Left ventricle myocardium inferior (tissue), 1 donor: ENCODE results near the gene KCNAB2. TPM values are rescaled to one million over a fixed set of nuclear protein-coding genes. Genes with fewer than 3 reads are reported as not detected.
A peak's percentile ranks its signal among the peaks of the same experiment; 100 is the strongest.

ENCODE experiments used
- DNase-seq: peaks from one replicate; pipeline ENCODE4 v3.0.0-alpha.2; 2020
- H3K27ac ChIP-seq: fragments of 200-600 bp; replicated peaks from 2 replicates; pipeline ENCODE4 v1.8.0; 2021
- H3K27me3 ChIP-seq: fragments of 200-600 bp; 2 replicates; pipeline ENCODE4 v1.8.0; 2021; ENCODE audit warnings: low read depth
- H3K36me3 ChIP-seq: fragments of 200-600 bp; 2 replicates; pipeline ENCODE4 v1.8.0; 2021
- H3K4me1 ChIP-seq: fragments of 200-600 bp; 2 replicates; pipeline ENCODE4 v1.8.0; 2021
- H3K4me3 ChIP-seq: fragments of 200-600 bp; 2 replicates; pipeline ENCODE4 v1.8.0; 2021; ENCODE audit warnings: mild to moderate bottlenecking, moderate library complexity
- H3K9me3 ChIP-seq: fragments of 200-600 bp; replicated peaks from 2 replicates; pipeline ENCODE4 v1.8.0; 2021
- CTCF ChIP-seq: fragments of 200-600 bp; IDR thresholded peaks from 2 replicates; pipeline ENCODE4 v1.8.0; 2021; ENCODE audit warnings: antibody characterized with exemption, mild to moderate bottlenecking, borderline replicate concordance
- intact Hi-C: fragments of 100-400 bp; cut with micrococcal nuclease; formaldehyde crosslinking; loops from one replicate; pipeline ENCODE4 v1.11.0; 2022
- total RNA-seq: library from RNA; stranded (reverse); fragmentation: NEBNext Ultra II Directional; extraction: Animal tissue kit (Norgen Biotek cat#: 25700); gene quantifications from one replicate; pipeline ENCODE4 v1.2.1, GENCODE V29; 2021
- donor health status: DM: no; HTN: yes; CAD: no; lungs with severe emphysema.

Gene KCNAB2
- total RNA-seq, 1 donor from 2014 or later = 31.0 TPM

DNA sequence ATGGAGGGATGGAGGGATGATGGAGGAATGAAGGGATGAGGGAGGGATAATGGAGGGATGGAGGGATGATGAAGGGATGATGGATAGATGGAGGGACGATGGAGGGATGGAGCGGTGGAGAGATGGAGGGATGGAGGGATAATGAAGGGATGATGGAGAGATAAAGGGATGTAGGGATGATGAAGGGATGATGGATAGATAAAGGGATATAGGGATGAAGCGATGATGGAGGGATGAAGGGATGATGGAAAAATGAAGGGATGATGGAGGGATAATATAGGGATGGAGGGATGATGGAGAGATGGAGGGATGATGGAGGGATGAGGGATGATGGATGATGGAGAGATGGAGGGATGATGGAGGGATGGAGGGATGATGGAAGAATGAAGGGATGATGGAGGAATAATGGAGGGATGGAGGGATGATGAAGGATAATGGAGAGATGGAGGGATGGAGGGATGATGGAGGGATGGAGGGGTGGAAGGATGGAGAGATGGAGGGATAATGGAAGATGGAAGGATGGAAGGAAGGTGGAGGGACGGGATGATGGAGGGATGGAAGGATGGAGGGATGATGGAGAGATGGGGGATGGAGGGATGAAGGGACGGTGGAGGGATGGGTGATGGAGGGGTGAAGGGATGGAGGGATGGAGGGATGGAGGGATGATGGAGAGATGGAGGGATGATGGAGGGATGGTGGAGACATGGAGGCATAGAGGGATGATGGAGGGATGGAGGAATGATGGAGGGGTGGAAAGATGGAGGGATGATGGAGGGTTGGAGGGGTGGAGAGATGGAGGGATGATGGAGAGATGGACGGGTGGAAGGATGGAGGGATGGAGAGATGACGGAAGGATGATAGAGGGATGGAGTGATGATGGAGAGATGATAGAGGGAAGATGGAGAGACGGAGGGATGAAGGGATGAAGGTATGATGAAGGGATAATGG lies 62.0 kb downstream of the KCNAB2 start:
- Histone ChIP-seq H3K4me3 (no peak overlapping the region), H3K4me1 (no peaks in the 10 kb centered on the region), H3K9me3 (no peaks in the 10 kb centered on the region), H3K27ac (no peak overlapping the region), H3K36me3 (no peaks in the 10 kb centered on the region), H3K27me3 (peaks cover 89% of the 10 kb centered on the region)
- no peak for DNase-seq
- TF ChIP-seq CTCF = no peak
- intact Hi-C loops = no loop called here

DNA sequence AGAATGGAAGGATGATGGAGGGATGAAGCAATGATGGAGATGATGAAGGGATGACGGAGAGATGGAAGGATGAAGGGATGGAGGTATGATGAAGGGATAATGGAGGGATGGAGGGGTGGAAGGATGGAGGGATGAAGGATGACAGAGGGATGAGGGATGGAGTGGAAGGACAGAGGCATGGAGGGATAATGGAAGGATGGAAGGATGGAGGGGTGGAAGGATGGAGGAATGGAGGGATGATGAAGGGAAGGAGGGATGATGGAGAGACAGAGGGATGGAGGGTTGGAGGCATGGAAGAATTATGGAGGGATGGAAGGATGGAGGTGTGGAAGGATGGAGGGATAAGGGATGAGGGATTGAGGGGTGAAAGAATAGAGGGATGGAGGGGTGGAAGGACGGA lies 62.8 kb downstream of the KCNAB2 start:
- H3K4me3 ChIP-seq = no peak overlapping the region
- H3K9me3 ChIP-seq = no peaks in the 10 kb centered on the region
- H3K4me1 ChIP-seq = no peaks in the 10 kb centered on the region
- H3K27me3 ChIP-seq = peaks cover 86% of the 10 kb centered on the region
- no peak overlapping the region for H3K27ac ChIP-seq
- no peak for DNase-seq
- no peak for TF ChIP-seq CTCF
- H3K36me3 ChIP-seq = no peaks in the 10 kb centered on the region
- intact Hi-C loops = no loop called here

GRCh38 chr1:6108937-6109614 lies 63.4 kb downstream of the KCNAB2 start:
- intact Hi-C loops = no loop called here
- Histone ChIP-seq H3K9me3 (no peaks in the 10 kb centered on the region), H3K27me3 (peaks cover 80% of the 10 kb centered on the region), H3K36me3 (no peaks in the 10 kb centered on the region), H3K27ac (no peak overlapping the region), H3K4me3 (no peak overlapping the region), H3K4me1 (no peaks in the 10 kb centered on the region)
- peak; percentile 52 for TF ChIP-seq CTCF
- DNase-seq = no peak

DNA sequence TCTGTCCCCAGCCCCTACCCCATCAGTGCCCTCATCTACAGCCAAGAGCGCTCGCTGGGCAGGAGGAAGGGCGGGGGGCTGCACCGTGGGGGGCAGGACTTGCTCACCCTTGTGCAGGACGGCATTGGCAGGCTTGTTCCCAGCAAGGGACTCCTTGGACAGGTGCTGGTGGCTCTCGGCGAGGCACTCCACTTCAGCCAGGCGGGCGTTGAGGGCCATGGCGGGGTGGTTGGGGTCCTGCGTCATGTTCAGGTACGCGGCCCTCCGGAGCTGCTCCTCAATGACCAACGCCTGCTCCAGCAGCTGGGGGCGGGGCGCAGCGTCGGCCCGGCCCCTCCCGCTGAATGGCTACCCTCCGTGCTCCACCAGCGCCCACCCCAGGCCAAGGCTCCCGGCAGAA lies 64.0 kb downstream of the KCNAB2 start:
- no peaks in the 10 kb centered on the region for H3K9me3 ChIP-seq
- H3K27me3 ChIP-seq = peaks cover 74% of the 10 kb centered on the region
- no peaks in the 10 kb centered on the region for H3K36me3 ChIP-seq
- DNase-seq = no peak
- H3K4me3 ChIP-seq = no peak overlapping the region
- intact Hi-C loops = no loop called here
- no peak for TF ChIP-seq CTCF
- no peaks in the 10 kb centered on the region for H3K4me1 ChIP-seq
- H3K27ac ChIP-seq = no peak overlapping the region

DNA sequence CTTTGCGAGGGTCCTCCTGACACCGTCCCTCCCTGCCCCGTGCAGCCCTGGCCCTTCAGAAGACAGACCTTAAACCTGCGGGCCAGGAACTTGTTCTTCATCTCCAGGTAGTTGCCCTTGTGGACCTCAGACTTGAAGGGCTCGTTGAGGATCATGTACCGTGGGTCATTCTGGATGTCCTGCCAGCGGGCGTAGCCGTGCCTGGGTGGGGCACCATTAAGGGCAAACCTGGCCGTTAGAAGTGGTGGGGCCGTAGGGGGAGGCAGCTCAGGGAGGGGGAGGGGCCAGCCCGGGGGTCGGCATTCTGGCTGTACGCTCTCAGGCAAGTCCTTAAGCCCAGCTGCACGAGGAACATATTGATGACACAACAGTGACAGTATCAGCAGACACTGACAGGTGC lies 64.6 kb downstream of the KCNAB2 start:
- DNase-seq = no peak
- Histone ChIP-seq H3K27ac (no peak overlapping the region), H3K4me3 (no peak overlapping the region), H3K27me3 (peaks cover 67% of the 10 kb centered on the region), H3K9me3 (peaks cover 5% of the 10 kb centered on the region), H3K36me3 (no peaks in the 10 kb centered on the region), H3K4me1 (no peaks in the 10 kb centered on the region)
- intact Hi-C loops = no loop called here
- no peak for TF ChIP-seq CTCF
